Skeletal muscle satellite cell (primary cell): Measurements from ENCODE around the gene YARS2. TPM values are rescaled to one million over a fixed set of nuclear protein-coding genes. Genes with fewer than 3 reads are reported as not detected.

Experiments
- H3K27me3 ChIP-seq: 2 replicates; pipeline ENCODE4 v1.7.0; 2013; ENCODE audit warnings: low read length; ENCODE audit not compliant: control insufficient read depth, insufficient read depth
- H3K36me3 ChIP-seq: 2 replicates; pipeline ENCODE4 v1.7.0; 2013; ENCODE audit warnings: mild to moderate bottlenecking, control low read depth, low read length; ENCODE audit not compliant: insufficient read depth
- H3K4me1 ChIP-seq: 2 replicates; pipeline ENCODE4 v1.7.0; 2013; ENCODE audit warnings: low read length; ENCODE audit not compliant: control insufficient read depth, insufficient read depth
- H3K4me2 ChIP-seq: 2 replicates; pipeline ENCODE4 v1.7.0; 2013; ENCODE audit warnings: mild to moderate bottlenecking, low read length
- H3K4me3 ChIP-seq: 2 replicates; pipeline ENCODE4 v1.7.0; 2013; ENCODE audit warnings: low read length
- H3K9ac ChIP-seq: 2 replicates; pipeline ENCODE4 v1.7.0; 2013; ENCODE audit warnings: mild to moderate bottlenecking, low read depth, low read length, moderate library complexity
- H3K9me3 ChIP-seq: replicated peaks from 2 replicates; pipeline ENCODE4 v1.7.0; 2013; ENCODE audit warnings: mild to moderate bottlenecking, control low read depth, low read length
- total RNA-seq: library from RNA; depleted of rRNA; stranded (reverse); fragments of >200 nt; gene quantifications from 2 replicates; pipeline ENCODE4 v1.2.3, GENCODE V29; 2012; rRNA removed

YARS2 gene
- 27.7 and 30.2 TPM in 2 replicates for total RNA-seq

DNA sequence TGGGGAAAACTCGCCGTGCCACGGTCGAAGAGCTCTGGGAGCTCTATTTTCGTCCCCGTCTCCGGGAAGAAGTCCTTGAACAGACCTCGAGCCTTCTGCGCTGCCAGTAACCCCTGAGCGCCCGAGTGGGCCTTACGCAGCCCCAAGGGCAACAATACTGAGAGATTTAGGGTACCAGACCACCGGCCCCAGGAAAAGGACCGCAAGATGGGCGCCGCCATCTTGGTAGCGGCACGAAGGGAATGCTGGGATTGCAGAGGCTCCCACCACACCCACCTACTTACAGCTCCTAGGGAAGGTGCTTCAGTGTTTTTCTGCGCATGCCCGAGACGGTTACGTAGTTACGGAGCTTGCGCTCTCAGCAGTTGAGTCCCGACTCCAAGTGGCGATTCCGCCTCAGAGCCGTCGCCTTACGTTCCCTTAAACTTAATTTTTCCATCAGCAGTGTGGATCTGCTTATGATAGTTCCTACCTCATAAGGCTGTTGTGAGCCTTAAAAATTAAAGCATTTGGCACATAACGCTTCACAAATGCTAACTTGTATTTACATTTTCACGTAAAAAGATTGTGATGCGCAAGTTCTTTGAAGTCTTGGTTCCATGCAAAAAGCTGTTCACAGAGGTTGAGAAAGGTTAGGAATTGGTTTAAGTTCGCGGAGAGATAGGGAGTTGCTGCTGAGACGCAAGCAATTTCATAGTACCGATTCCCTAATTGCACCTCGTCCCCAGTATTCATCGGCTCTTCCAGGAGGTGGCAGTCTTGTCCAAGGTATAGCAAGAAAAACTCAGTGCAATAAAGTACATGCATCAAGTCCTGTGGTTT is at the start of gene YARS2:
Gene YARS2 (minus strand): TSS at position 244 of the 822 bp plus-strand sequence. CDS start 23 bp downstream, at position 221.
- H3K4me1 ChIP-seq = peaks cover 9% of the 10 kb centered on the region
- peaks cover 21% of the 10 kb centered on the region for H3K36me3 ChIP-seq
- H3K4me2 ChIP-seq = peak within 1 kb of the TSS; percentile 98
- H3K4me3 ChIP-seq = peak within 1 kb of the TSS; percentile 93
- H3K9ac ChIP-seq = peak within 1 kb of the TSS; percentile 99
- H3K27me3 ChIP-seq = no peaks in the 10 kb centered on the region
- H3K9me3 ChIP-seq = no peaks in the 10 kb centered on the region

- no peak overlapping the region for H3K4me3 ChIP-seq
- H3K27me3 ChIP-seq = no peaks in the 10 kb centered on the region
- H3K36me3 ChIP-seq = no peaks in the 10 kb centered on the region
Observed at GRCh38 chr12:32804301-32804700, 48.6 kb upstream of the YARS2 start.

GRCh38 chr12:32801269-32801980 is 45.7 kb upstream of the YARS2 start:
- Histone ChIP-seq H3K27me3 (no peaks in the 10 kb centered on the region), H3K4me3 (no peak overlapping the region), H3K9me3 (no peaks in the 10 kb centered on the region), H3K4me2 (no peak overlapping the region), H3K9ac (no peak overlapping the region), H3K4me1 (no peaks in the 10 kb centered on the region), H3K36me3 (no peaks in the 10 kb centered on the region)

More at GRCh38 chr12:32804301-32804700, 48.6 kb upstream of the YARS2 start:
- no peaks in the 10 kb centered on the region for H3K9me3 ChIP-seq
- no peaks in the 10 kb centered on the region for H3K4me1 ChIP-seq
- no peak overlapping the region for H3K9ac ChIP-seq
- H3K4me2 ChIP-seq = no peak overlapping the region

- Histone ChIP-seq H3K9ac (no peak overlapping the region), H3K27me3 (no peaks in the 10 kb centered on the region), H3K9me3 (no peaks in the 10 kb centered on the region), H3K4me3 (no peak overlapping the region), H3K4me2 (no peak overlapping the region), H3K36me3 (no peaks in the 10 kb centered on the region), H3K4me1 (no peaks in the 10 kb centered on the region)
Observed at GRCh38 chr12:32794281-32794680, 38.6 kb upstream of the YARS2 start.

DNA sequence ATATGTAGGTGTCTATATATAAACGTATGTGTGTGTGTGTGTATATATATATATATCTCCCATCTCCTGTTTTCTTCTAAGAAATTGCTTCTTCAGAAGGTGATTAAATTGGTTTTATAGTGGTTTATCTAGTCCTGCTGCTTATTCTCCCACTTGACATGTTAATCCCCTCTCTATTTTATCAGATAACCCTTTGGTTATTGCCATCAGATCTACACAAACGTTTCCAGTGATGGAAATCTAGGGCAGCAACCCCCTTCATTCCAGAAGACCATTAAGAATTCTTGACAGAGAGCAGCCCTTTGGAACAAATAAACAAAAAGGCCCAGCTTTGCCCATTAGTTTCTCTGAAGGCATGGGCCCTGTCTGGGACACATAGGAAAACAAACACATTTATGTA is 34.2 kb upstream of the YARS2 start:
- H3K9ac ChIP-seq = no peak overlapping the region
- H3K4me2 ChIP-seq = no peak overlapping the region
- no peaks in the 10 kb centered on the region for H3K4me1 ChIP-seq
- H3K4me3 ChIP-seq = no peak overlapping the region
- no peaks in the 10 kb centered on the region for H3K36me3 ChIP-seq
- no peaks in the 10 kb centered on the region for H3K9me3 ChIP-seq
- H3K27me3 ChIP-seq = no peaks in the 10 kb centered on the region

GRCh38 chr12:32789446-32789845 is 33.7 kb upstream of the YARS2 start:
- Histone ChIP-seq H3K36me3 (no peaks in the 10 kb centered on the region), H3K27me3 (no peaks in the 10 kb centered on the region), H3K4me1 (no peaks in the 10 kb centered on the region), H3K9me3 (no peaks in the 10 kb centered on the region), H3K9ac (no peak overlapping the region), H3K4me2 (no peak overlapping the region), H3K4me3 (no peak overlapping the region)

GRCh38 chr12:32788405-32788804 is 32.7 kb upstream of the YARS2 start:
- H3K4me1 ChIP-seq = no peaks in the 10 kb centered on the region
- no peak overlapping the region for H3K4me3 ChIP-seq
- H3K9ac ChIP-seq = no peak overlapping the region
- H3K4me2 ChIP-seq = no peak overlapping the region
- H3K27me3 ChIP-seq = no peaks in the 10 kb centered on the region
- H3K9me3 ChIP-seq = no peaks in the 10 kb centered on the region
- no peaks in the 10 kb centered on the region for H3K36me3 ChIP-seq

DNA sequence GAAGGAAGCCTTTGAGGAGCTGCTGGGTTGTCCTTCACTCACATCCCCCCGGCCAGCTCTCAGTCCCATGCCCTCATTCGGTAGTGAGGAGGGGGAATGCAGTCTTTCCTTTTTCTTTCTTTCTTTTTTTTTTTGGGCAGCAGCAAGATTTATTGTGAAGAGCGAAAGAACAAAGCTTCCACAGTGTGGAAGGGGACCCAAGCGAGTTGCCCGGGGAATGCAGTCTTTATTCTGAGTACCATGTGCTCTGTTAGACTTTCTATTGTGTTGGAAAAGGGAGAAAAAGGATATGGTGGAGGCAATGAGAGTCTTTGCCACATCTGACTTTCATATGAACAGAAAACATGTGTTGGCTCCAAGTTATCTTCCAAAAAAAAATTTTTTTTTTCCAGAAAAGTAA is 29.9 kb upstream of the YARS2 start:
- Histone ChIP-seq H3K4me2 (no peak overlapping the region), H3K4me1 (no peaks in the 10 kb centered on the region), H3K27me3 (peaks cover 5% of the 10 kb centered on the region), H3K9me3 (no peaks in the 10 kb centered on the region), H3K9ac (no peak overlapping the region), H3K36me3 (no peaks in the 10 kb centered on the region), H3K4me3 (no peak overlapping the region)

- Histone ChIP-seq H3K4me2 (no peak overlapping the region), H3K4me3 (no peak overlapping the region), H3K36me3 (no peaks in the 10 kb centered on the region)
Observed at GRCh38 chr12:32783029-32783428, 27.3 kb upstream of the YARS2 start.

GRCh38 chr12:32780071-32780470 is 24.4 kb upstream of the YARS2 start:
- Histone ChIP-seq H3K9ac (no peak overlapping the region), H3K36me3 (no peaks in the 10 kb centered on the region), H3K27me3 (peaks cover 10% of the 10 kb centered on the region), H3K4me1 (no peaks in the 10 kb centered on the region), H3K9me3 (no peaks in the 10 kb centered on the region), H3K4me3 (no peak overlapping the region), H3K4me2 (no peak overlapping the region)

More at GRCh38 chr12:32783029-32783428, 27.3 kb upstream of the YARS2 start:
- Histone ChIP-seq H3K9ac (no peak overlapping the region), H3K9me3 (no peaks in the 10 kb centered on the region), H3K4me1 (no peaks in the 10 kb centered on the region), H3K27me3 (peaks cover 10% of the 10 kb centered on the region)

DNA sequence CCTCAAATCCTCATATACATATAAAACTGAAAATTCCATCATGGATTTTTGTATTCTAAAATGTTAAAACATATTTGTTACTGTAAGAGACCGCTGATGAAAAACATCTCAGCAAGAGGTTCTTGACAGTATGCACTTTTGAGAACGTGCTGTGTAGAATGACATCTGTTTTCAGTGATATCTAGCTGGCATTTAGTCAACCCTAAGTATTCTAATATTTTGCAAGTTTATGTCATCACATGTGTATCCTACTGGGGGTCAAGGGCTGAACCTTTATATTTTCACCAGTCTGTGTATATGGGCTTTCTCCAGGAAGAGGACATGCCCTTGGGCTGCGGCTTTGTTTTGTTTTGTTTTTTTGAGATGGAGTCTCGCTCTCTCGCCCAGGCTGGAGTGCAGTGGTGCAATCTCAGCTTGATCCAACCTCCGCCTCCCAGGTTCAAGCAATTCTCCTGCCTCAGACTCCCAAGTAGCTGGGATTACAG is 22.0 kb upstream of the YARS2 start:
- no peak overlapping the region for H3K9ac ChIP-seq
- H3K4me3 ChIP-seq = no peak overlapping the region
- H3K4me2 ChIP-seq = no peak overlapping the region
- no peaks in the 10 kb centered on the region for H3K36me3 ChIP-seq
- H3K27me3 ChIP-seq = peaks cover 10% of the 10 kb centered on the region
- H3K9me3 ChIP-seq = no peaks in the 10 kb centered on the region
- no peaks in the 10 kb centered on the region for H3K4me1 ChIP-seq
